HG03439 (cell line): Measurements from ENCODE around the gene FCER1G.
A peak's percentile ranks its signal among the peaks of the same experiment; 100 is the strongest.

ENCODE experiments used
- ATAC-seq: cut with Tn5 transposase; IDR thresholded peaks from one replicate; pipeline ENCODE4 v1.9.1; 2021; ENCODE audit warnings: mild to moderate bottlenecking, moderate library complexity; ENCODE audit not compliant: unreplicated experiment

FCER1G gene

DNA sequence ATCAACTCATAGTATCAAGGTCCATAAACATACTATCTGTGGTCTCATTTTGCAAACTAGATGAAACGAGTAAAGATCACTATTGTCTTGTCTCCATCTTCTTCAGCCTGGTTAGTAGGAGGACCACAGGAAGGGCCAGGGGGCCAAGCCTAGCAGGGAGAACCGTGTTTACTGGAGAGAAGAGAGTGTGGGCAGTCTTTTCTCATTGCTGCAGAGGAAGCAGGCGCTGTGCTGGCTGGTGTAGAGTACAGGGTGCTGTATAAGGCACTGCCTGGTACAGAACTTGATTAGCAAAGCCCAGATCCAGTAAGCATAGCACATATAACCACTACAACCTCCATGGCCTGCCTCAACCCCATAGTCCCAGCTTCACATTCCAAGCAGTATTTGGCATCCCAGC, 27.8 kb upstream of the FCER1G start:
- no peak for ATAC-seq

DNA sequence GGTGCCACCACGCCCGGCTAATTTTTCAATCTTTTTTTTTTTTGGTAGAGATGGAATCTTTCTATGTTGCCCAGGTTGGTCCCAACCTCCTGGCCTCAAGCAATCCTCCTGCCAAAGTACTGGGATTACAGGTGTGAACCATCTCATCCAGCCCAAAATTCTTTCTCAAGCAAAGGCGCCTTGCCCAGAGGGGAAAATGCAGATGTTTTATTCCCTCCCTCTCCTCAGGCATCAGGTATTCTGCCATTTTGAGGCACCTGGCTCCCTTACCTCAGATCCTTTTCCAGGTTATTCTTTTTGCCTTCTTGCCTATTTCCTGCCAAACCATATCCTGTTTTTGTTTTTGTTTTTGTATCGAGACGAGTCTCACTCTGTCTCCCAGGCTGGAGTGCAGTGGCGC, 26.7 kb upstream of the FCER1G start:
- no peak for ATAC-seq

DNA sequence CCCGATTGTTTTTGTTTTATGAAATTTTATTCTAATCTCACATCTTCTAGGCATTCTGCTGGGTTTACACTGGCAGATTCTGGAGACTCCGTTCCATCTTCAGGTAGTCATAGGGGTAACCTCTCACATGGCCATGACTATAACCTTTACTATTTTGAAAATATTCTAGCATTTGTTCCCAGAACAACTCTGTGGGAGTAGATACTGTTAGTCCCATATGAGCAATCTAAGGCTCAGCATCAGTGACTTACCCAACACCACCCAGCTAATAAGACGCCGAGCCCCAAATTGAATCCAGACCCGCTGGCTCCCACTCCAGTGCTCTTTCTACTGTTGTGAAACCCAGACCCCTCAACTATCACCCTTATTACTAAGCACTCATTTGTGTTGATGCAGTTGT, 26.1 kb upstream of the FCER1G start:
- ATAC-seq = no peak

DNA sequence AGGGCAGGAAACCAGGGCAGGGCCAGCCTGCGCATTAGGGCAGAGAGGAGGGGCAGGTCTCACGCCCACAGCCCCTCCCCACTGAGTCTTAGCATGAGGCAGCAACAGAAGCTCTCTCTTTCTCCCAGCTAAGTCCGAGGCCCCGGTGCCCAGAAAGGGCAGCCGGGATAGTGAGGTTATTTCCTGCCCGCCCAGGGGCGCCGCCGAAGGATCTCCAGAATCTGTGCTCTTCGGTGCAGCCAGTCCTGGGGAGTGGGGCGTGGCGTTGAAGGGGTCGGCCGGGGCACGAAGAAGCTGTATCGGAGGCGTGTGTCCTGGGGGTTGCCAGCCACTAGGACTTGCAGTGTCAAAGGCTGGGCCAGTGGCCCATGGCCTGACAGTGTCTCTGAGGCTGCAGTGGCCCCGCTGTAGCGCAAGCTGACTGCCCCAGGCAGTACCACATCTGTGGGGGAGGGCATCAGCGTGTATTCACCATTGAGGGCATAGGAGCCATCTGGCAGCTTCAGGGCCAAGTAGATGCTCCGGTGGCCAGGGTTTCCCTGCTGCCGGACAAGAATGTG, 24.1 kb upstream of the FCER1G start:
- ATAC-seq = no peak

DNA sequence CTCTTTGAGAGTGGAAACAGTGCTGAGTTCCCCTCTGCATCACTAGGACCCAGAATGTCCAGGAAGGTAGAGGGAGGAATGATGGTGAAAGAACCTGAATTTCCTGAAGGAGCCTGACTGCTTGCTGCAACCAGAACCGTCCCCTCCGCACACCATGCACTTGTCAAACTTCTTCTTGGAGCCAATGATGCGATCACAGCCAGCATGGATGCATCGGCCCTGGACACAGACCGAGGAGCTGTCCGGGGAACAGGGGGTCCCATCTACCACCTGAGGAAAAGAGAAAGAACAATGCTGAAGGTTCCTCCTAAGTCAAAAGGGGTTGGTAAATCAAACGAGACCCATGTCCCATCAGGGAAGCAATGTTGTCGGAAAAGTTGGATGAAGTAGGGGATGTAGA, 23.1 kb upstream of the FCER1G start:
- ATAC-seq = no peak

DNA sequence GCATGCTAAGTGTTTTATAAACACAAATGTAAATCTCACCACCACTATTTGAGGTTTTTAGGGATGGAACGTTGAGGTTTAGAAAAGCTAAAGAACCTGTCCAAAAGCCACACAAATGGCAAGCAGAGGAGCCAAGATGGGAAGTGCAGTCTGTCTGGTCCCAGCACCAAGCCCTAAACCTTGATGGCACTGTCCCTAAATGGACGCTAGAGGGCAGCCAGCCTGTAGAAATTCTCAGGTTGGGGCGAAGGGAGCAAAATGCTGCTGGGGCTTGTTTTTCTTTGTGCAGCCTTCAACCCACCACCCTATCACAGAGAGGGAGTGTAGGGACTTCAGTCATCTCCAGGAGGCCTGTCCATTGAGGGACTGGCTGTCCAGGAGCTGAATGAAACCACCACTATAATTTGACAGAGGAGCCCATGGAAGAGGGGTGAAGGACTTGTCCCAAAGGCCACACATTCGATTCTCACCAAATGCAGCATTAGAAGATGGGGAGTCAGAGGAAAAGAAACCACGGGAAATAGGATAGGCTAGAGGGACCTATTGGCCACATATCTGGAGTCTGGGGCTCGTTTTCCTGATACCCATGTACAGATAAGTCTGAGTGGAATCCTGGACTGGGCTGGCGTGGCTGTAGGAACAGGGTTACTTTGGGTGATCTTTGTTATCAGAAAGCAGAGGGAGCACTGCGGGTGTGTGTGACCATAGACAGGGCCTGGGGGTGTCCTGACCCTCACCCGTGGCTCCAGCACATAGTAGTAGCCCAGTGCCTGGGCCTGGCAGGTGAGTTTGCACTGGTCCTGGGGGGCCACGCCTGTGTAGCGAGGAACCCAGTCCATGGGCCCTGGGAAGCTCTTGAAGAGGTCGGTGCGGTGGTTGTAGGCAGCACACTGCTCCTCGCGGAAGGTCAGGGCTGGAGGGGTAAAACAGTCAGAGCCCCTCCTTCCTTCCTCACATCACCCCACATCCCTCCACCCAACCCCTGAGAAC, 22.3 kb upstream of the FCER1G start:
- ATAC-seq = no peak

DNA sequence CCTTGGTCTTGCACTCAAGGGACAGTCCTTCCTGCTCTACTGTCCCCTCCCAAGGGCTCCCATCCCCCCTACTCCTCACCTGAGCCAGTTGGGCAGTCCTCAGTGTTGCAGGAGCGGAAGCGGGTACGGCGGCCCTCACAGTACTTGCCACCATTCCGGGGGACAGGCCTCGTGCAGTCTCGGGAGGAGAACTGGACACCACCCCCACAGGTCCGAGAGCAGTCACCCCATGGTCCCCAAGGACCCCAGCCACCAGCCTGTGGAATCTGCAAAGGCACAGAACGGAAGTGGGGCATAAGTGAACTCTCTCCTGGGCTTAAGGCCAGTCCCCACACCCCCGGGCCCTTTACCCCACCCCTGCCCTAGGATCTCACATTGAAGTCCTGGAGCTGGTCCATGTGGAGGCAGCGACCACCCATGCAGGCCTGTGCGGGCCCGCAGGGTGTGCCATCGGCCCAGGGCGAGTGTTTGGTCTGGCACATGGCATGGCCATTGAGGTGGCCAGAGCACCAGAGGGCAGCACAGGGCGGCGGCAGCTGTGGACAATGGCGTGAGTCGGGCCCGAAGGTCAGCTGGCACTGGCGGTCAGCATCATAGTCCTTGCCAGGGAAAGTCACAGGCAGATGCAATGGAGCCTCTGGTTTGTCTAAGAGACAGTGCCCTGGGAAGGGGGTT, 21.4 kb upstream of the FCER1G start:
- no peak for ATAC-seq

DNA sequence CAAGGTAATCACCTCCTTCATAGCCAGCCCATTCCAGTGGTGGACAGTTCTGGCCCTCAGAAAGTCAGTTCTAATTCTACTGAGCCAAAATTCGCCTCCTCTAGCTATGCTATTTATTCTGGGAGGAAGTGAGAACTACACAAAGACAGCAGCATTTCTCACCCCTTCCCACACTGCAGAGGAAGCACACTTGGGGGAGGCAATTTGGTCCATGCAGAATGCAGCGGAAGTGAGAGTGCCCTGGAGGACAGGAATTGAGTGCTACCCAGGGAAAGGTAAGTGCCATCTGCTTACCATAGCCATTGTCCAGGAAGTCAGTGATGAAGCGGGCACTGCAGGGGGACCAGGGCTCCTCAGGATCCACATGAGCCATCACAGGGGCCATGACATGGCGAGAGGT, 19.9 kb upstream of the FCER1G start:
- ATAC-seq = no peak

DNA sequence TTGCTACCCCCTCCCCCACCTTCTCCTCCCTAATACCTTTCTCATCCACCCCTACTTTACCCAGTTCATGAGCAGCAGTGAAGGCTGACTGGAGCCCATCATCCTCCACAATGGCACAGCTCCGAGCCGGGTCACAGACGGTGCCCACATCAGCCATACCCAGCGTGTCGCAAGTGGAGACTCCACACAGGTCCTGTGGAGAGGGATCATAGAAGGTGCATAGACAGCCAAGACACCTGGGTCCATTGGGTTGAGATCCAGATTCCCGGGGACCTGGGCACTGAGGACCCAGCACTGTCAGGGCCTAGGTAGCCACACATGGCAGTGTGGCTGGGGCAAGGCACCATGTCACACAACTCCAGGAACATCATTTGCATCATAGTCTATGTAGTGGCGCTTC, 19.0 kb upstream of the FCER1G start:
- ATAC-seq = no peak

DNA sequence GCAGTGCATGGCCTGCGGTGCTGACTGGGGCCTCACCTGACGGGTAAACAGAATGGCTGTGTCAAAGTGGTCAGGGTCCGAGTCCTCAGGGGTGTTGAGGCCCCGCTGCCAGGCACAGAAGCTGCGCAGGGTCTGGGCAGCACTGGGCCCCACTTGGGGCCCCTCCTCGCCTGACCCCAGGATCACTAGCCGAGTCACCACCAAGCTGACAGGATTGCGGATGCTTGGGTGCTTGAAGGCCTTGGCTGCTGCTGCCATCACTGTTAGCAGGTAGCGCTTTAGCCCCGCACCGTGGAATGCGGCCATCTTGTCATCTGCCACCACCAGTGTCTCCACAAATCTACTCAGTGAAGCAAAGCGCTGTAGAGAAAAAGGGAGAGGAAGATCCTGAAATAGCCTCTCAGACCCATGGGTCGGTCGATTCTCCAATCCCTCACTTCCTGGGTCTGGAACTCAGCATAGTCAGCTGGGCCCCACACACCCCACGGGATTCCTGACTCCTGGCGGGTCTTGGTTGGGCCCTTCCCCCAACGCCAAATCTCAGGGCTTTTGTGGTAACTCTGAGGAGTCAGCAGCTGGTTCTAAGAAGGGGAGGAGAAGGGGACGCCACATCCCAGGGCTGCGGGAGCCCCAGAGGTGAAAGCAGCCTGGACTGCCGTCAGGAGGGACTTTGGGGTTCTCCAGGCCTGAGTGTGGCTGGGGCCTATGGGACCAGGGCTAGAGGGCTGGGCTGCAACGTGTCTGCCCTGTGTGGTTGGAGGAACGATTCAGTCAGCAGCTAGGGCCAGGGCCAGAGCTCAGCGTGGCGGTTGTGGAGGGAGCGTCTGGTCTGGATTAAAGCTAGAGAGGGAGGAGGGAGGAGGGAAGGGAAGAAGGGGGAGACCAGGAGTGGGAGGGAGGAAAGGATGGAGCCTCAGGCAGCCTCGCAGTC, 18.3 kb upstream of the FCER1G start:
- ATAC-seq = no peak

DNA sequence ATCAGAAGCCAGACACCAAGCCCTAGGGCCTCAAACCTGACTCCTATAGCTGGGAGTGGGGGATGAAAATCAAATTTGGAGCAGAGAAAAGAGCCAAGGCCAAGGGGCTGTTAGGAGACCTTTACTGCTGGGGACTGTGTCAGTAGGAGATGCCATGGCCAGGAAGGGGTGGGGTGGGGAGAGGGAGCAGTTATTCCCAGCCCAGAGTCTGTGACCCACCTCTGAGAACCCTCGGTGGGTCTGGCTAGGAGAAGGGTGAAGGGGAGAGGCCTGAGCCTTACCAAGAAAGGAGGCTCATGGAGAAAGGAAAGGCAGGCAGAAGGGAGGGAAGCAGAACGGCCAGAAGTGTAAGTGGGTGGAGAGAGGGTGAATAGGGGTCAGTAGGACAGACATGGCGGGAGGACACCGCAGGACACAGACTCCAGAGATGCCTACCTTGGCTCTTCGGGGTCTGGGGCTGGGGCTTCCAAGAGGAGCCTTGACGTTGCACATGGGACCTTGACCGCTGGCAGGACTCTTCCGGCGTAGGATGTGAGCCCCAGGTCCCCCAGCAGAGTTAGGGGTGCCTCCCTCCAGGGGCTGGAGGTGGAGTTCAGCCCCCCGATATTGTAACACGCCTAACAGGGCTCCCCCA, 17.4 kb upstream of the FCER1G start:
- ATAC-seq = no peak

DNA sequence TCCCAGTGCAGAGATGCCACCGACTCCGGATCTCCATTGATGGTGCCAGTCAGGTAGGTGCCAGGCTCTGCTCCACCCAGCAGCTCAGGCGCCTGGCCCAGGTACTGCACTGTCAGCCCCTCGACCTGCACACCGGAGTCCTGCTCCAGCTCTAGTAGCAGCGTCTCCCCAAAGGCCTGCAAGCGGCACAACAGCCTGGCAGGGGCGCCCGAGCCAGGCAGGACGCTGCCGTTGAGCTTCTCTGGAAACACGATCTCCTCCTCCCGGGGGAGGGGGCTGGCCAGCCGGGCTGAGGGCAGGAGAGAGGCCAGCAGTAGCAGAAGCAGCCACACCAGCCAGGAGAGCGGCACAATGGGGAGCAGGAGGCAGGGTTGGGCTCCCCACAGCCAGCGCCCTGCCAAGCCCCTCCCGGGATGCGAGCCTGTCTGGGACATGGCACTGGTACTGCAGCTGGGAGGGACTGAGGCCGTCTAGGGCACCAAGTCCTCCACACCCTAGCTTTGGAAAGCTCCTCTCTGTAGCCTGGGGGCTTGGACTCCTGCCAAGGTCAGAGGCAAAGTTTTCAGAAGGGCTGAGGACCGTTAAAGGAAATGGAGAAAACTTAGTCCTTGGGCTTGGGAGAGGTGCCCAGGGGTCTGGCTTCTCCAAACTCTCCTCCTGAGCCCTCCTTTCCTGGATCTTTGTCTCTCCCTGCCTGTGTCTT, 16.8 kb upstream of the FCER1G start:
- no peak for ATAC-seq

DNA sequence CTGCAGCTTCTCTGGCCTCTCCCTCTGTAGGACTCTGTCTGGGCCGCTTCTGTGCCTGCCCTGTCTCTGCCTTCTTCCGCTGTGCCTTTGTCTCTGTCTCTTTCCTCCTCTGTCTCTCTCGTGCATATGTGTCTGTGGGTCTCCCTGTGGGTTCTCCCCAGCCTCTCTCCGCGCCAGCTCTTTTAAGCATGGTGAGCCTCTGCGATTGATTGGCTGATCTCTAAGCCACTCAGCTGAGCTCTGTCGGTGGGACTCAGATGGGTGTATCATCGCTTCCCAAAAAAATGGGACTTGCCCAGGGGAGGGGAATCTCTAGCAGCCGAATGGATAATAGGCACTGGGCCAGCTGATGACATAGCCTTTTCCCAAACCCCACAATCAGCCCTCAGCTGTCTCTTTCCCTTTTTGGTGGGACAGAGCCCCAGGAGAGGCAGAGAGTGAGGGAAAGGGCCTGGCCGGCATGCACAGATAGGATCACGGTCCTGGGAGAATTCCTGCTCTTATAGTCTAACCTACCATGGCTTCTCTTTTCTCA, 16.1 kb upstream of the FCER1G start, which contains the start of gene ADAMTS4:
ADAMTS4 (minus strand) TSS at position 158 of the 535 bp plus-strand sequence. CDS start 427 bp downstream, outside the sequence.
- no peak for ATAC-seq

DNA sequence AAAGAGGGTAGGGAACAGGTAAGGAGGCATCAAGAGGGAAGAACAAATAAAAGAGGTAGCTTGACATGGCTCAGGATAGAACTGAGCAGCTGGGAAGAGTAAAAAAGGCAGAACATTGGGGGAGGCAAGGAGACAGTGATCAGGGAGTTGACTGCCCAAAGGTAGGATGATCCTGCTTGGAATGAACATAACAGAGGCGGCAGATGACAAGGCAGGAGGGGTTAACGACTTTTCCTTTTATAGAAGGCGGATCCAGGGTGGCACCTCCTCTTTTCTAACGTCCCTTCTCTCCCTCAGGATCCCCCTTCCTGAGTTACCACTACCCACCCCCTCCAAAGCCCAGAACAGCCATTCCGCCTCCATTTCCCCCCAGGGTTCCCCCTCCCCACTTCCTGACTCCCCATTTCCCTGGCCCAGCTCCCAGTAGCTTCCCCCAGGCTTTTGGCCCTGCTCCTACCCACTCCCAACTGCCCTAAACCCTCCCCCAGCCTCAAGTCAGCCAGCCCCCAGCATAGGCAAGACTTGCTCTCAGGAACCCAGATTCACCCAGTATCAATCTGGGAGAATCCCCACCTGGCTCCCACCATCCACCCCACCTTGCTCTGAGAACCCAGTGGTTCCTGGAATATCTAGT, 15.5 kb upstream of the FCER1G start:
- no peak for ATAC-seq

DNA sequence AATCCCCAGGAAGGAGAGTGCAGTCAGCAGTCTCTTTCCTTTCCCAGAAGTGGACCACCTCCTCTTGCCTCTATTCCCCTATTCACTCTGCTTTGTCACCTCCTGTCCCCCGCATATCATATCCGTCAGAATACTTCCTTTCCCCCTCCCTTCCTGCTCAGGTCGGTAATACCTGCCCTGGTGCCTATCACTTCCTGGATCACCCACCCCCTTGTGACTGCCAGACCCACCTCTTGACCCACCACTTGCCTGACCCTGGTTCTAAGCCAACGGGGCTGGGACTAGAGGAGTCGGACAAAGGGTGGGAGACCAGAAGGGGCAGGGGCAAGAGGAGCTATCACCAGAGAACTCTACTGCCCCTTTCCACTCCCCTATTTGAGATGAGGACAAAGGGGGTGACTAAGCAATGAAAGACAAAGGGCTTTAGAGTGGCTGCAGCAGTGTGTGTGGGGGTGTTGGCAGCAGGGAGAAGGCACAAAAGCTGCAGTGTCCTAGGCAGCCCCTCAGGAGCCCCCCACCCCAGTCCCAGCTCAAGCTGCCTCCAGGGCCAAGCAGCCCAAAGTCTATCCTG, 14.6 kb upstream of the FCER1G start:
- ATAC-seq = no peak

DNA sequence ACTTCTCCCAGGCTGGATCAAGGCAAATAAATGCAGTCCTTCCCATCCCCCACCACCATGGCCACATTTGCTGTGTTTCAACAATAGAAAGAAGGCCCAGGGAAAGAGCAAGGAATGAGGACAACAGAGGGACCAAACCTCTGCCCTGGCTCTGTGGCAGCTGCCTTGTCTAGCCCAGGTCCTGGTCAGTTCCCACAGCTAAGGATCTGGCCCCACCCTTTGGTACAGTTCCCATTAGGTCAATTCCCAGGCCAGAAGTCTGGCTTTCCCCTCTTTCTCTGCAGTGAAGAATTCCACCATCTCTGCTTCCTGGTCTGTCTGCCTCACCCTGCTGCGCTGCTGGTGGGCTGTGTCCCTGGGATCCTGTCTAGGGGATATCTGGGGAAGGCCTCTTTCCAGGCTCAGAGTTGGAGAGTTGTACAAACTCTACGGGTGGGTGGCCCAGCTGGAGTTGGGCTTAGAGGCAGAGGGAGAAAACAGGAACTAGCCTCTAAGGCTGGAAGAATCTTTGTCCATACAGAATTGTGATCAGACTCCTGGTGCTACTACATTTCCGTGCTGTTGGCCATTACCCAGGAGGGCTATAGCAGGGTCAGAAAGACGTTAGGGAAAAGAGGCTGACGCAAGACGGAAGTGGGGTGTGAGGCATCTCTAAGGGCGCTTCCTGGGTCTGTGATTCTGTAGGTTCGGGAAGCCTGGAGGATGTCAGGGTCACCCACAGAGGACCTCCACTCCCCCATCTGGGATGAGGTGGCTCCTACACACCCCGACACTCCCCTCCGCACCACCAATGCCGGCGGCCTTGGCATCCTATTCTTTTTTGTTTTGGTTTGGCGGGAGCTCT, 13.9 kb upstream of the FCER1G start:
- no peak for ATAC-seq

DNA sequence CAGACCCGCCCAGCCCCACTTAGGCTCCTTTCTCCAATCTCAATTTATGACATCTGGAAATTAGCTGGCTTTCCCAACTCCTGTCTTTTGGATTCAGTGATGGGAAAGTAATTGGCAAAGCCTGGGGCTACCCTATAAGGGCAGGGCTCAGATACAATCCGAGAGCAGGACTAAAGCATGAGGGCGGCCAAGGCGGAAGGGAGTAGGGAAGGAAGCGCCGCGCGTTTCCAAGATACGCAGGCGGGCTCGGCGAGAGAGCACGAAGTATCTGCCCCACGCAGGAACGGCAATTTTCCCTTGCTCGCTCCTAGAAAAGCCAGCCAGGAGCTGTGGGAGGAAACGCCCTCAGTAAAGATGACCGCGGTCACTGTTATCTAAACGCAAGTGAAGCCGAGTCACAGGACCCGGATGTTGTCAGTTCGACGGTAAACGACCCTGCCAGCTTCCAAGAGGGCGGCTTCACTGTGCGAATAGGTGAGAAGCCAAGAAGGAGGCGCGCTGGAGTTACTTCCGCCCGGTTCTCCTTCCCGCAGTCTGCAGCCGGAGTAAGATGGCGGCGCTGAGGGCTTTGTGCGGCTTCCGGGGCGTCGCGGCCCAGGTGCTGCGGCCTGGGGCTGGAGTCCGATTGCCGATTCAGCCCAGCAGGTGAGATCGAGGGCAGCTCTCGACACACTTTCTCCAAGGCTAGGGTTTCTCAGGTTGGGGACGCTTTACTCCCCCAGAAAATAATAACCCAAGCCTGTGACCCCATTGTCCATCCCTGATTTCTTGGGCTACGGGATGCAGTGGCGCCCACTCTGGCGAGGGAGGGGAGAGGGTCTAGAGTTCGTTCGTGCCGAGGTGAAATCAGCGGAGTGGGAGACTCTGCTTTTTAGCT, 13.0 kb upstream of the FCER1G start, which contains the start of gene NDUFS2:
NDUFS2 (plus strand) TSS at position 532 of the 877 bp plus-strand sequence; CDS start at position 551, 19 bp downstream.
- ATAC-seq = peak; percentile 92
